ENCODE results near the gene DDX55. TPM values are rescaled to one million over a fixed set of nuclear protein-coding genes. Genes with fewer than 3 reads are reported as not detected.

Gene DDX55
- total and polyA plus RNA-seq, 2 of the 13 experiments (the other 11 are each of a cell fraction or from before 2014, with no cell fraction given): 22.2 to 37.0 TPM

GRCh38 chr12:123571343-123571813 lies 30.5 kb upstream of the DDX55 start (continued):
- TF ChIP-seq ZGPAT (CRISPR knock-in tag; IDR thresholded peaks at IDR 0.05): no peak
- peak; percentile 69 for TF ChIP-seq GATAD1 (CRISPR knock-in tag; IDR thresholded peaks at IDR 0.05)
- TF ChIP-seq POLR2G (IDR thresholded peaks at IDR 0.05; ENCODE audit: low read depth, low read length): peak; percentile 46; the same call in 1 of the 2 replicates
- no peak for TF ChIP-seq POGZ (CRISPR knock-in tag; IDR thresholded peaks at IDR 0.05)
- peak; percentile 51 for TF ChIP-seq PATZ1 (CRISPR knock-in tag; IDR thresholded peaks at IDR 0.05)
- TF ChIP-seq PHF21A (CRISPR knock-in tag; IDR thresholded peaks at IDR 0.05): peak; percentile 41; the same call in 1 of the 2 replicates
- no peak for TF ChIP-seq RBAK (CRISPR knock-in tag; IDR thresholded peaks at IDR 0.05)
- peak; percentile 61; the same call in 1 of the 2 replicates for TF ChIP-seq SUZ12 (IDR thresholded peaks at IDR 0.05; ENCODE audit: low read depth, low read length)
- TF ChIP-seq HOXA3 (CRISPR knock-in tag; IDR thresholded peaks at IDR 0.05): peak; percentile 47; the same call in 1 of the 2 replicates
- no peak for TF ChIP-seq ZNF546 (CRISPR knock-in tag; conservative IDR thresholded peaks at IDR 0.05)
- TF ChIP-seq WIZ (CRISPR knock-in tag; IDR thresholded peaks at IDR 0.05): no peak
- no peak for TF ChIP-seq RARA (CRISPR knock-in tag; IDR thresholded peaks at IDR 0.05)
- peak; percentile 38; the same call in 1 of the 2 replicates for TF ChIP-seq GMEB1 (CRISPR knock-in tag; IDR thresholded peaks at IDR 0.05; ENCODE audit: borderline replicate concordance)
- no peak for TF ChIP-seq MNT (IDR thresholded peaks at IDR 0.05)
- peak; percentile 93 for TF ChIP-seq TEAD3 (CRISPR knock-in tag; optimal IDR thresholded peaks at IDR 0.05; ENCODE audit: borderline replicate concordance)
- no peak for TF ChIP-seq CREB1 (IDR thresholded peaks at IDR 0.05)
- TF ChIP-seq CREB1 (CRISPR knock-in tag; IDR thresholded peaks at IDR 0.05): peak; percentile 62
- TF ChIP-seq MAFK (conservative IDR thresholded peaks at IDR 0.05 in 1 of 2, IDR thresholded peaks at IDR 0.05 in 1 of 2; ENCODE audit: low read length in 2 of 2): peak; percentile 64
- no peak for TF ChIP-seq CENPBD1 (CRISPR knock-in tag; IDR thresholded peaks at IDR 0.05; ENCODE audit: borderline replicate concordance, low read depth)
- TF ChIP-seq ZNF281 (CRISPR knock-in tag; IDR thresholded peaks at IDR 0.05; ENCODE audit: borderline replicate concordance): no peak

All from HepG2 (cell line).